Body of pancreas (tissue), 4 donors: ENCODE data around the gene USP32.

Experiments used
- POLR2A ChIP-seq, 3 donors: fragments of 450-650 bp; IDR thresholded peaks; one replicate each; pipeline ENCODE4 v1.6.1; 2016; ENCODE audit warnings: antibody characterized with exemption in 3 of 3, mild to moderate bottlenecking in 2 of 3
- TF ChIP-seq, protein P1 (sequence below), 7 experiments: fragments of 450-650 bp in 4 of 7; fragments of 200-600 bp in 3 of 7; sonication (generic) in 3 of 7; IDR thresholded peaks; one replicate each; pipeline ENCODE4 v1.5.1; 2016 to 2019; ENCODE audit warnings: antibody characterized with exemption in 7 of 7

GRCh38 chr17:60297760-60298401 is 94.1 kb downstream of the USP32 start:
- TF ChIP-seq, protein P1, sequence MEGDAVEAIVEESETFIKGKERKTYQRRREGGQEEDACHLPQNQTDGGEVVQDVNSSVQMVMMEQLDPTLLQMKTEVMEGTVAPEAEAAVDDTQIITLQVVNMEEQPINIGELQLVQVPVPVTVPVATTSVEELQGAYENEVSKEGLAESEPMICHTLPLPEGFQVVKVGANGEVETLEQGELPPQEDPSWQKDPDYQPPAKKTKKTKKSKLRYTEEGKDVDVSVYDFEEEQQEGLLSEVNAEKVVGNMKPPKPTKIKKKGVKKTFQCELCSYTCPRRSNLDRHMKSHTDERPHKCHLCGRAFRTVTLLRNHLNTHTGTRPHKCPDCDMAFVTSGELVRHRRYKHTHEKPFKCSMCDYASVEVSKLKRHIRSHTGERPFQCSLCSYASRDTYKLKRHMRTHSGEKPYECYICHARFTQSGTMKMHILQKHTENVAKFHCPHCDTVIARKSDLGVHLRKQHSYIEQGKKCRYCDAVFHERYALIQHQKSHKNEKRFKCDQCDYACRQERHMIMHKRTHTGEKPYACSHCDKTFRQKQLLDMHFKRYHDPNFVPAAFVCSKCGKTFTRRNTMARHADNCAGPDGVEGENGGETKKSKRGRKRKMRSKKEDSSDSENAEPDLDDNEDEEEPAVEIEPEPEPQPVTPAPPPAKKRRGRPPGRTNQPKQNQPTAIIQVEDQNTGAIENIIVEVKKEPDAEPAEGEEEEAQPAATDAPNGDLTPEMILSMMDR (IDR thresholded peaks at IDR 0.05) = no peak
- TF ChIP-seq POLR2A (IDR thresholded peaks at IDR 0.05) = no peak
